H9 (cell line): ENCODE measurements around the gene C1QB. TPM values are rescaled to one million over a fixed set of nuclear protein-coding genes. Genes with fewer than 3 reads are reported as not detected.

Experiments used
- DNase-seq: peaks from one replicate; pipeline ENCODE4 v3.0.0-alpha.2; 2017
- H2AFZ ChIP-seq: one replicate; pipeline ENCODE4 v1.6.1; 2013; ENCODE audit warnings: mild to moderate bottlenecking, low read length, control low read depth, moderate library complexity
- H2AK5ac ChIP-seq: 2 replicates; pipeline ENCODE4 v1.6.1; 2013; ENCODE audit warnings: low read length, control low read depth, mixed read lengths; ENCODE audit not compliant: insufficient read length
- H2BK120ac ChIP-seq: one replicate; pipeline ENCODE4 v1.6.1; 2013; ENCODE audit warnings: low read depth, mild to moderate bottlenecking, low read length, control low read depth, inconsistent platforms; ENCODE audit not compliant: poor library complexity, severe bottlenecking
- H2BK12ac ChIP-seq: 2 replicates; pipeline ENCODE4 v1.6.1; 2013; ENCODE audit warnings: low read length, control low read depth, mixed read lengths, low read depth; ENCODE audit not compliant: insufficient read length
- H2BK15ac ChIP-seq: 2 replicates; pipeline ENCODE4 v1.6.1; 2013; ENCODE audit warnings: low read depth, low read length, control low read depth
- H2BK20ac ChIP-seq: one replicate; pipeline ENCODE4 v1.6.1; 2013; ENCODE audit warnings: low read depth, mild to moderate bottlenecking, low read length, control low read depth, inconsistent platforms; ENCODE audit not compliant: poor library complexity, severe bottlenecking
- H2BK5ac ChIP-seq: 2 replicates; pipeline ENCODE4 v1.6.1; 2013; ENCODE audit warnings: low read length, control low read depth, mixed read lengths; ENCODE audit not compliant: insufficient read length
- H3K14ac ChIP-seq: 2 replicates; pipeline ENCODE4 v1.6.1; 2013; ENCODE audit warnings: low read length, control low read depth; ENCODE audit not compliant: insufficient read depth
- H3K18ac ChIP-seq: 2 replicates; pipeline ENCODE4 v1.6.1; 2013; ENCODE audit warnings: low read depth, mild to moderate bottlenecking, mixed read lengths, low read length, control low read depth; ENCODE audit not compliant: insufficient read length
- H3K23ac ChIP-seq: 2 replicates; pipeline ENCODE4 v1.6.1; 2013; ENCODE audit warnings: low read length, control low read depth, mixed read lengths, low read depth; ENCODE audit not compliant: insufficient read length
- H3K23me2 ChIP-seq: 2 replicates; pipeline ENCODE4 v1.6.1; 2013; ENCODE audit warnings: low read depth, mild to moderate bottlenecking, mixed read lengths, low read length, control low read depth; ENCODE audit not compliant: insufficient read length, poor library complexity, severe bottlenecking
- H3K27ac ChIP-seq: 2 replicates; pipeline ENCODE4 v1.5.1; 2013; ENCODE audit warnings: low read length, control low read depth, mixed read lengths, low read depth; ENCODE audit not compliant: insufficient read length
- H3K27me3 ChIP-seq: 2 replicates; pipeline ENCODE4 v1.6.1; 2013; ENCODE audit warnings: low read length, control low read depth, inconsistent platforms; ENCODE audit not compliant: insufficient read depth
- H3K4ac ChIP-seq: 2 replicates; pipeline ENCODE4 v1.6.1; 2013; ENCODE audit warnings: low read depth, mild to moderate bottlenecking, control low read depth, inconsistent platforms, low read length, moderate library complexity
- H3K4me1 ChIP-seq: 2 replicates; pipeline ENCODE4 v1.6.1; 2013; ENCODE audit warnings: low read length, control low read depth, inconsistent platforms; ENCODE audit not compliant: insufficient read depth
- H3K4me2 ChIP-seq: 2 replicates; pipeline ENCODE4 v1.6.1; 2013; ENCODE audit warnings: low read length, control low read depth, mixed read lengths; ENCODE audit not compliant: insufficient read length, insufficient read depth
- H3K56ac ChIP-seq: 2 replicates; pipeline ENCODE4 v1.6.1; 2013; ENCODE audit warnings: low read depth, mild to moderate bottlenecking, mixed read lengths, low read length, control low read depth; ENCODE audit not compliant: insufficient read length
- H3K79me1 ChIP-seq: 2 replicates; pipeline ENCODE4 v1.6.1; 2013; ENCODE audit warnings: low read depth, mild to moderate bottlenecking, moderate library complexity, low read length, control low read depth, inconsistent platforms; ENCODE audit not compliant: insufficient read depth, poor library complexity, severe bottlenecking
- H3K79me2 ChIP-seq: 2 replicates; pipeline ENCODE4 v1.6.1; 2013; ENCODE audit warnings: low read length, control low read depth, inconsistent platforms; ENCODE audit not compliant: insufficient read depth
- H3K9ac ChIP-seq: 2 replicates; pipeline ENCODE4 v1.6.1; 2013; ENCODE audit warnings: low read length, control low read depth, mixed read lengths; ENCODE audit not compliant: insufficient read length; ENCODE audit errors: extremely low read depth
- H3K9me3 ChIP-seq: one replicate; pipeline ENCODE4 v1.6.1; 2013; ENCODE audit warnings: low read depth, low read length, inconsistent platforms; ENCODE audit not compliant: control insufficient read depth
- H3T11ph ChIP-seq: one replicate; pipeline ENCODE4 v1.6.1; 2013; ENCODE audit warnings: mild to moderate bottlenecking, low read length, control low read depth, inconsistent platforms
- H4K20me1 ChIP-seq: one replicate; pipeline ENCODE4 v1.6.1; 2013; ENCODE audit not compliant: control insufficient read depth, insufficient read length, insufficient read depth
- H4K5ac ChIP-seq: 2 replicates; pipeline ENCODE4 v1.6.1; 2013; ENCODE audit warnings: low read depth, mild to moderate bottlenecking, mixed read lengths, low read length, control low read depth; ENCODE audit not compliant: insufficient read length
- H4K8ac ChIP-seq: replicated peaks from 2 replicates; pipeline ENCODE4 v1.6.1; 2013; ENCODE audit warnings: low read length, control low read depth, mixed read lengths, low read depth; ENCODE audit not compliant: insufficient read length
- H4K91ac ChIP-seq: 2 replicates; pipeline ENCODE4 v1.6.1; 2013; ENCODE audit warnings: low read depth, mild to moderate bottlenecking, moderate library complexity, mixed read lengths, low read length, control low read depth; ENCODE audit not compliant: insufficient read length
- H3K27ac Mint-ChIP-seq, 3 experiments: 2 replicates in 2 of 3; 3 replicates in 1 of 3; pipeline ENCODE4 v1.8.0; 2020 to 2021; ENCODE audit warnings: mixed read lengths in 3 of 3, mild to moderate bottlenecking in 1 of 3, moderate library complexity in 1 of 3
- H3K27me3 Mint-ChIP-seq: 2 replicates; pipeline ENCODE4 v1.8.0; 2021; ENCODE audit warnings: low read depth, mild to moderate bottlenecking, moderate library complexity, mixed read lengths
- H3K36me3 Mint-ChIP-seq, 3 experiments: 2 replicates in 2 of 3; 3 replicates in 1 of 3; pipeline ENCODE4 v1.8.0; 2020 to 2021; ENCODE audit warnings: low read depth in 3 of 3, mixed read lengths in 3 of 3; ENCODE audit not compliant: insufficient read depth in 1 of 3
- H3K4me1 Mint-ChIP-seq, 2 experiments: 2 replicates each; pipeline ENCODE4 v1.8.0; 2020; ENCODE audit warnings: mixed read lengths in 2 of 2
- H3K4me3 Mint-ChIP-seq, 2 experiments: 2 replicates in 1 of 2; 3 replicates in 1 of 2; pipeline ENCODE4 v1.8.0; 2020 to 2021; ENCODE audit warnings: mild to moderate bottlenecking in 2 of 2, mixed read lengths in 2 of 2, moderate library complexity in 1 of 2
- H3K9me3 Mint-ChIP-seq, 2 experiments: 2 replicates in 1 of 2; 3 replicates in 1 of 2; pipeline ENCODE4 v1.8.0; 2020; ENCODE audit warnings: mild to moderate bottlenecking in 2 of 2, mixed read lengths in 2 of 2, moderate library complexity in 1 of 2
- WGBS: extraction: QIAGEN DNeasy Blood & Tissue Kit; methylation state at CpG from one replicate; pipeline ENCODE4 v1.1.7; 2013; ENCODE audit warnings: missing lambda C conversion rate, low lambda C conversion rate, mixed read lengths; ENCODE audit not compliant: insufficient read length; ENCODE audit errors: extremely low coverage; 5-methylcytosine and 5-hydroxymethylcytosine counted together
- total RNA-seq: library from RNA; stranded (reverse); gene quantifications from 2 replicates; pipeline ENCODE4 v1.2.1, GENCODE V29; 2021
- TF ChIP-seq, protein P1 (sequence below): fragments of 200-600 bp; sonication (generic); conservative IDR thresholded peaks from 3 replicates; pipeline ENCODE4 v1.8.0; 2021; ENCODE audit warnings: antibody characterized with exemption, mild to moderate bottlenecking

The C1QB gene
- total RNA-seq, 1 experiment from 2014 or later, result not detected

DNA sequence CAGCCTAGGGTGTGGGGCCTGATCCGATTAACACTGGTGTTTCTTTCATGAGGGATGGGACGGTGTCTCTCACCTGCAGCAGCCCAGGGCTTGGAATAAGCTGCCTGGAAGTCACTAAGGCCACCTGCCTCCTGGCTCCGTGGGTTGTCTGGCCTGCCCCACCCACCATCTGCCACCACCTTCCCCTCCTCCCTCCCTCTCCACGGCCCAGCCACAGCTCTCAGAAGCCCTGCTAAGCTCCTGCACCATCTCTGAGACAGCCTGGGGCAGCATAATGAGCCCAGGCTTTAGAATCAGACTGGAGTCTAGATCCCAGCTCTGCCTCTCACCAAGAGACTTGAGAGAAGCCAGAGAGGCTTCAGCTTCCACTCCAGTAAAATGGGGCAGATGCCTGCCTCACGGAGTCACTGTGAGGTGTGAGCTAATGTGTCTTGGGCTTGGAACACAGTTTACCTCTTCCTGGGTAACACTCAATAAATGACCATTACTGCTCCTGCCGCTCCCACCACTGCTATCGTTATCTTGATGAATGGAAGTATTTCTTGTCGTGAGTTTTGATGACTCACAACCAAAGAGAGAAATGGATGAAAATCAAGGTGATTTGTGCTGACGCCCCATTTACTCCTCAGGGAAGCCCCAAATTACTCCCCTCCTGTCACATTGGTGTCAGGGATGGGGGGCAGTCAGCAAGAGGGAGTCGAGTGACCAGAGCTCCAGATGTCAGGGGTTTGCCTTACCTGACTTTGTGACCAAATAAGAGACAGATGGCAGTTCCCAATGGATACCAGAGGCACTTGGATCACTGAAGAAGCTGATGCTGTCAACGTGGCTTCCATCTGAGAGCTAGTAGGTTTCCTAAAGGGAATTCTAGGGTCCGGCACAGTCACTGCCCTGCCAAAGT, 40.1 kb upstream of the C1QB start:
- Mint-ChIP-seq H3K4me3 (peak overlapping the region in 1 of 2 experiments; percentile 38; a peak in 2 of 5 replicates), H3K9me3 (peaks cover 0 to 3% of the 10 kb centered on the region in 2 experiments; a peak in 2 of 5 replicates), H3K4me1 (peaks cover 36 to 74% of the 10 kb centered on the region in 2 experiments), H3K27me3 (peaks cover 70% of the 10 kb centered on the region), H3K27ac (no peak overlapping the region; a peak in 1 of 7 replicates), H3K36me3 (no peaks in the 10 kb centered on the region)
- no peaks in the 10 kb centered on the region for H3K4me1 ChIP-seq
- no peak overlapping the region; the same call in 1 of the 2 replicates for H3K14ac ChIP-seq
- H3K79me1 ChIP-seq, result no peaks in the 10 kb centered on the region
- H3K27me3 ChIP-seq, result no peaks in the 10 kb centered on the region
- no peak overlapping the region for H2BK5ac ChIP-seq
- TF ChIP-seq, protein P1, sequence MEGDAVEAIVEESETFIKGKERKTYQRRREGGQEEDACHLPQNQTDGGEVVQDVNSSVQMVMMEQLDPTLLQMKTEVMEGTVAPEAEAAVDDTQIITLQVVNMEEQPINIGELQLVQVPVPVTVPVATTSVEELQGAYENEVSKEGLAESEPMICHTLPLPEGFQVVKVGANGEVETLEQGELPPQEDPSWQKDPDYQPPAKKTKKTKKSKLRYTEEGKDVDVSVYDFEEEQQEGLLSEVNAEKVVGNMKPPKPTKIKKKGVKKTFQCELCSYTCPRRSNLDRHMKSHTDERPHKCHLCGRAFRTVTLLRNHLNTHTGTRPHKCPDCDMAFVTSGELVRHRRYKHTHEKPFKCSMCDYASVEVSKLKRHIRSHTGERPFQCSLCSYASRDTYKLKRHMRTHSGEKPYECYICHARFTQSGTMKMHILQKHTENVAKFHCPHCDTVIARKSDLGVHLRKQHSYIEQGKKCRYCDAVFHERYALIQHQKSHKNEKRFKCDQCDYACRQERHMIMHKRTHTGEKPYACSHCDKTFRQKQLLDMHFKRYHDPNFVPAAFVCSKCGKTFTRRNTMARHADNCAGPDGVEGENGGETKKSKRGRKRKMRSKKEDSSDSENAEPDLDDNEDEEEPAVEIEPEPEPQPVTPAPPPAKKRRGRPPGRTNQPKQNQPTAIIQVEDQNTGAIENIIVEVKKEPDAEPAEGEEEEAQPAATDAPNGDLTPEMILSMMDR, result no peak
- H2BK15ac ChIP-seq, result no peak overlapping the region
- H4K20me1 ChIP-seq, result no peaks in the 10 kb centered on the region
- H3K56ac ChIP-seq, result no peak overlapping the region
- H4K5ac ChIP-seq, result no peak overlapping the region
- no peak overlapping the region for H3K18ac ChIP-seq
- H3K9ac ChIP-seq, result no peak overlapping the region
- H4K8ac ChIP-seq, result no peak overlapping the region
- H3T11ph ChIP-seq, result no peak overlapping the region
- no peak overlapping the region for H2AFZ ChIP-seq
- H3K9me3 ChIP-seq, result no peaks in the 10 kb centered on the region
- H2BK12ac ChIP-seq, result no peak overlapping the region
- H3K4ac ChIP-seq, result no peak overlapping the region
- no peak overlapping the region for H3K27ac ChIP-seq
- no peaks in the 10 kb centered on the region for H3K23me2 ChIP-seq
- no peak overlapping the region for H2BK120ac ChIP-seq
- WGBS, result no CpG with 5 or more reads among the region's 12 CpGs
- no peak overlapping the region for H4K91ac ChIP-seq
- H2AK5ac ChIP-seq, result no peak overlapping the region
- no peak overlapping the region for H3K4me2 ChIP-seq
- no peaks in the 10 kb centered on the region for H3K79me2 ChIP-seq
- DNase-seq, result no peak
- H2BK20ac ChIP-seq, result no peak overlapping the region
- no peak overlapping the region for H3K23ac ChIP-seq
